ENCODE data around the gene ANKRD24.

ANKRD24 gene

GRCh38 chr19:4173479-4174212 lies 8.8 kb upstream of the ANKRD24 start:
- H3K79me2 ChIP-seq (ENCODE audit: insufficient read depth, low read length), result no peaks in the 10 kb centered on the region
- peaks cover 12% of the 10 kb centered on the region for H4K20me1 ChIP-seq (ENCODE audit: insufficient read depth, low read length)
- H3K27me3 ChIP-seq (ENCODE audit: insufficient read depth, low read length, poor library complexity), result no peaks in the 10 kb centered on the region
- no peak overlapping the region for H3K9ac ChIP-seq (ENCODE audit: low read depth, low read length)
- peaks cover 10% of the 10 kb centered on the region for H3K36me3 ChIP-seq (ENCODE audit: insufficient read depth, low read length)
- H3K4me1 ChIP-seq (ENCODE audit: insufficient read depth, low read length), result no peaks in the 10 kb centered on the region
- H3K4me3 ChIP-seq (ENCODE audit: low read depth in 1 of 2, low read length in 2 of 2), result no peak overlapping the region
- H3K4me2 ChIP-seq (ENCODE audit: insufficient read depth, low read length), result no peak overlapping the region
- ATAC-seq (ENCODE audit: insufficient read depth, low read depth) (no peak), DNase-seq (no peak)
- no peaks in the 10 kb centered on the region for H3K9me3 ChIP-seq (ENCODE audit: insufficient read depth, low read length, severe bottlenecking)
- no peak for TF ChIP-seq CTCF (IDR thresholded peaks at IDR 0.05; ENCODE audit: borderline replicate concordance, extremely low read depth, low read length, poor library complexity, severe bottlenecking)
- TF ChIP-seq EZH2 (IDR thresholded peaks at IDR 0.05; ENCODE audit: borderline replicate concordance, low read depth, low read length, severe bottlenecking), result no peak
- H3K27ac ChIP-seq (ENCODE audit: low read length), result no peak overlapping the region
- no peak overlapping the region for H2AFZ ChIP-seq (ENCODE audit: low read depth, low read length)

GRCh38 chr19:4174213-4174894 lies 8.1 kb upstream of the ANKRD24 start:
- Histone ChIP-seq H4K20me1 (ENCODE audit: insufficient read depth, low read length) (peaks cover 12% of the 10 kb centered on the region), H3K27me3 (ENCODE audit: insufficient read depth, low read length, poor library complexity) (no peaks in the 10 kb centered on the region), H2AFZ (ENCODE audit: low read depth, low read length) (no peak overlapping the region), H3K36me3 (ENCODE audit: insufficient read depth, low read length) (peaks cover 15% of the 10 kb centered on the region), H3K9me3 (ENCODE audit: insufficient read depth, low read length, severe bottlenecking) (no peaks in the 10 kb centered on the region), H3K4me1 (ENCODE audit: insufficient read depth, low read length) (no peaks in the 10 kb centered on the region), H3K27ac (ENCODE audit: low read length) (no peak overlapping the region), H3K4me2 (ENCODE audit: insufficient read depth, low read length) (no peak overlapping the region), H3K79me2 (ENCODE audit: insufficient read depth, low read length) (no peaks in the 10 kb centered on the region), H3K9ac (ENCODE audit: low read depth, low read length) (no peak overlapping the region), H3K4me3 (ENCODE audit: low read depth in 1 of 2, low read length in 2 of 2) (no peak overlapping the region)
- ATAC-seq (ENCODE audit: insufficient read depth, low read depth) (no peak), DNase-seq (no peak)
- TF ChIP-seq EZH2 (IDR thresholded peaks at IDR 0.05; ENCODE audit: borderline replicate concordance, low read depth, low read length, severe bottlenecking), result no peak

DNA sequence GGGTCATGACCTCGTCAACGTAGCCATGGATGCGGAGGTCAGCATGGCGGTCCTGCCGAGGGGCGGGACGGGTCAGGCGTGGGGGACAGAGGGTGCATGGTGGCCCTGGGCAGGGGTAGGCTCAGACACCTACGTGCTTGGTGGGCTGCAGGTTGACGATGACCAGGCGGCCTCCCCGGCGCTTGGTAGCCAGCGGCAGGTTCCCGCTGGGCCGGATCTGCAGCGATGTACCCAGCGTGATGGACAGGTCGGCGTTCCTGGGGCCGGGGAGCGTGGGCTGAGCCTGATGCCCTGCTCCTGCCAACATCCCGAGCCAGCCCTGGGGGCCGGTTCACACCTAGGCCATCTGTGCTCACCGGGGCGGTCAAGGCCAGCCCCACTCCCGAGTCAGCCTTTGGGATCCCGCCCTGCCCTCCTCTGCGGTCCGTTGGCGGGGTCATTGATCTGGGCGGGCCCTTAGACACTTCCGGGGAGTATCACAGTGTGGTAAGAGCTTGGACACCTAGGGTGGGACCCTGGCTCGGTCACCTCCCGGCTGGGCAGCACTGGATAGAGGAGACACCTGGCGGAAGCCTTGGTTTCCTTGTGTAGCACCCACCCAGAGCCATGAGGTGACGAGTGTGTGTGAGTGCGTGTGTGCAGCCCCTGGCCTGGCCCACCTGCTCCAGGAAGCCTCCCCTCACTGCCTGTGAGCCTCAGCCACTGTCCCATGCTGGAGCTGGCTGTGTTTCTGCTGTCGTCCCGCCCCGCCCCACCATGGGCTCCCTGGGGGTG lies 7.4 kb upstream of the ANKRD24 start:
- no peak overlapping the region for H3K27ac ChIP-seq (ENCODE audit: low read length)
- no peak overlapping the region for H3K4me2 ChIP-seq (ENCODE audit: insufficient read depth, low read length)
- H2AFZ ChIP-seq (ENCODE audit: low read depth, low read length), result no peak overlapping the region
- no peaks in the 10 kb centered on the region for H3K9me3 ChIP-seq (ENCODE audit: insufficient read depth, low read length, severe bottlenecking)
- H3K9ac ChIP-seq (ENCODE audit: low read depth, low read length), result no peak overlapping the region
- peaks cover 12% of the 10 kb centered on the region for H4K20me1 ChIP-seq (ENCODE audit: insufficient read depth, low read length)
- no peak for DNase-seq
- no peak overlapping the region for H3K4me3 ChIP-seq (ENCODE audit: low read depth in 1 of 2, low read length in 2 of 2)
- no peak for ATAC-seq (ENCODE audit: insufficient read depth, low read depth)
- peaks cover 21% of the 10 kb centered on the region for H3K36me3 ChIP-seq (ENCODE audit: insufficient read depth, low read length)
- no peaks in the 10 kb centered on the region for H3K4me1 ChIP-seq (ENCODE audit: insufficient read depth, low read length)
- peaks cover 3% of the 10 kb centered on the region; the same call in 1 of the 2 replicates for H3K79me2 ChIP-seq (ENCODE audit: insufficient read depth, low read length)
- no peak for TF ChIP-seq CTCF (IDR thresholded peaks at IDR 0.05; ENCODE audit: borderline replicate concordance, extremely low read depth, low read length, poor library complexity, severe bottlenecking)
- no peak for TF ChIP-seq EZH2 (IDR thresholded peaks at IDR 0.05; ENCODE audit: borderline replicate concordance, low read depth, low read length, severe bottlenecking)
- H3K27me3 ChIP-seq (ENCODE audit: insufficient read depth, low read length, poor library complexity), result no peaks in the 10 kb centered on the region

GRCh38 chr19:4175669-4175931 lies 6.9 kb upstream of the ANKRD24 start:
- no peaks in the 10 kb centered on the region for H3K27me3 ChIP-seq (ENCODE audit: insufficient read depth, low read length, poor library complexity)
- no peaks in the 10 kb centered on the region for H3K9me3 ChIP-seq (ENCODE audit: insufficient read depth, low read length, severe bottlenecking)
- ATAC-seq (ENCODE audit: insufficient read depth, low read depth), result no peak
- no peak overlapping the region for H3K9ac ChIP-seq (ENCODE audit: low read depth, low read length)
- H4K20me1 ChIP-seq (ENCODE audit: insufficient read depth, low read length), result peaks cover 12% of the 10 kb centered on the region
- DNase-seq, result no peak
- H3K36me3 ChIP-seq (ENCODE audit: insufficient read depth, low read length), result peaks cover 26% of the 10 kb centered on the region
- H2AFZ ChIP-seq (ENCODE audit: low read depth, low read length), result no peak overlapping the region
- TF ChIP-seq CTCF (IDR thresholded peaks at IDR 0.05; ENCODE audit: borderline replicate concordance, extremely low read depth, low read length, poor library complexity, severe bottlenecking), result no peak
- H3K4me2 ChIP-seq (ENCODE audit: insufficient read depth, low read length), result no peak overlapping the region
- H3K4me3 ChIP-seq (ENCODE audit: low read depth in 1 of 2, low read length in 2 of 2), result no peak overlapping the region
- peaks cover 4% of the 10 kb centered on the region; the same call in 1 of the 2 replicates for H3K79me2 ChIP-seq (ENCODE audit: insufficient read depth, low read length)
- H3K27ac ChIP-seq (ENCODE audit: low read length), result no peak overlapping the region
- peaks cover 4% of the 10 kb centered on the region; the same call in 1 of the 2 replicates for H3K4me1 ChIP-seq (ENCODE audit: insufficient read depth, low read length)
